Peyer's patch (tissue), 4 donors: ENCODE results near the gene MICA.

Source experiments
- CTCF ChIP-seq, 6 experiments: fragments of 450-650 bp in 4 of 6; fragments of 200-600 bp in 2 of 6; sonication (generic) in 1 of 6; IDR thresholded peaks; one replicate each; pipeline ENCODE4 v1.5.1; 2017 to 2019; ENCODE audit warnings: antibody characterized with exemption in 6 of 6, mild to moderate bottlenecking in 3 of 6, moderate library complexity in 1 of 6
- POLR2A ChIP-seq, 2 donors: fragments of 450-650 bp; IDR thresholded peaks; one replicate each; pipeline ENCODE4 v1.5.1; 2017; ENCODE audit warnings: antibody characterized with exemption in 2 of 2, mild to moderate bottlenecking in 2 of 2, moderate library complexity in 2 of 2

- TF ChIP-seq CTCF (IDR thresholded peaks at IDR 0.05), result peak; percentile 87 to 97 (median 96)
- TF ChIP-seq POLR2A (IDR thresholded peaks at IDR 0.05), result no peak
Measured at GRCh38 chr6:31366693-31367470, 36.5 kb upstream of the MICA start.
